Inflammatory macrophage (primary cell): Measurements from ENCODE around the gene CDH6.

Experiments
- DNase-seq, 2 donors: peaks; one replicate each; pipeline ENCODE4 v3.0.0-alpha.2; 2020 to 2022
- total RNA-seq, 18 experiments: gene quantifications; one replicate each; lab custom pipeline; 2026; ENCODE audit warnings: mixed read lengths in 6 of 18, inconsistent platforms in 2 of 18; lab: John Stamatoyannopoulos, UW

CDH6 gene
- total RNA-seq, result 0 to 0.26 (median 0.05) reads per million in 18 experiments

GRCh38 chr5:31193591-31194467 is at the start of gene CDH6:
Gene CDH6, plus strand, starts transcription at chr5:31193686. Its CDS starts 73,788 bp downstream, at chr5:31267474.
- no peak for DNase-seq

- no peak for DNase-seq
Measured at GRCh38 chr5:31144364-31144763, 49.1 kb upstream of the CDH6 start.

- no peak for DNase-seq
Measured at GRCh38 chr5:31148959-31149475, 44.5 kb upstream of the CDH6 start.

GRCh38 chr5:31153521-31153920 is 40.0 kb upstream of the CDH6 start:
- DNase-seq, result peak; percentile 29 to 32

- DNase-seq, result no peak
Measured at GRCh38 chr5:31156631-31157160, 36.8 kb upstream of the CDH6 start.

- DNase-seq, result no peak
Measured at GRCh38 chr5:31157720-31158119, 35.8 kb upstream of the CDH6 start.

GRCh38 chr5:31158686-31159085 is 34.8 kb upstream of the CDH6 start:
- no peak for DNase-seq

- DNase-seq, result no peak
Measured at GRCh38 chr5:31161781-31162181, 31.7 kb upstream of the CDH6 start.

- DNase-seq, result no peak
Measured at GRCh38 chr5:31165729-31166128, 27.8 kb upstream of the CDH6 start.

GRCh38 chr5:31169379-31169778 is 24.1 kb upstream of the CDH6 start:
- DNase-seq, result no peak

GRCh38 chr5:31172881-31173280 is 20.6 kb upstream of the CDH6 start:
- DNase-seq, result no peak

- DNase-seq, result no peak
Measured at GRCh38 chr5:31173614-31174013, 19.9 kb upstream of the CDH6 start.

GRCh38 chr5:31181376-31181987 is 12.0 kb upstream of the CDH6 start:
- no peak for DNase-seq

GRCh38 chr5:31182136-31182535 is 11.3 kb upstream of the CDH6 start:
- DNase-seq, result no peak

GRCh38 chr5:31185951-31186350 is 7.5 kb upstream of the CDH6 start:
- no peak for DNase-seq

GRCh38 chr5:31186672-31187267 is 6.7 kb upstream of the CDH6 start:
- DNase-seq, result peak; percentile 1 to 19

- DNase-seq, result no peak
Measured at GRCh38 chr5:31187591-31187990, 5.9 kb upstream of the CDH6 start.

GRCh38 chr5:31192442-31192841 is 1.0 kb upstream of the CDH6 start:
- no peak for DNase-seq

GRCh38 chr5:31193116-31193515 is 370 bp upstream of the CDH6 start:
- no peak for DNase-seq

GRCh38 chr5:31194468-31194813 is 955 bp downstream of the CDH6 start:
- no peak for DNase-seq

GRCh38 chr5:31194892-31195555 is 1.5 kb downstream of the CDH6 start:
- DNase-seq, result no peak

GRCh38 chr5:31196309-31196708 is 2.8 kb downstream of the CDH6 start:
- DNase-seq, result no peak

GRCh38 chr5:31197183-31197582 is 3.7 kb downstream of the CDH6 start:
- DNase-seq, result no peak
